ENCODE measurements around the gene STK24.

STK24 gene

GRCh38 chr13:98451676-98452470 lies 125.0 kb downstream of the STK24 start:
- TF ChIP-seq CTCF (IDR thresholded peaks at IDR 0.05), result no peak
- DNase-seq, result no peak
- Mint-ChIP-seq H3K27ac (peak overlapping the region; percentile 93), H3K4me1 (peaks cover 56% of the 10 kb centered on the region), H3K27me3 (ENCODE audit: low read depth, poor library complexity) (peaks cover 6% of the 10 kb centered on the region), H3K36me3 (ENCODE audit: low read depth) (peaks cover 75% of the 10 kb centered on the region), H3K4me3 (no peak overlapping the region), H3K9me3 (no peaks in the 10 kb centered on the region)

DNA sequence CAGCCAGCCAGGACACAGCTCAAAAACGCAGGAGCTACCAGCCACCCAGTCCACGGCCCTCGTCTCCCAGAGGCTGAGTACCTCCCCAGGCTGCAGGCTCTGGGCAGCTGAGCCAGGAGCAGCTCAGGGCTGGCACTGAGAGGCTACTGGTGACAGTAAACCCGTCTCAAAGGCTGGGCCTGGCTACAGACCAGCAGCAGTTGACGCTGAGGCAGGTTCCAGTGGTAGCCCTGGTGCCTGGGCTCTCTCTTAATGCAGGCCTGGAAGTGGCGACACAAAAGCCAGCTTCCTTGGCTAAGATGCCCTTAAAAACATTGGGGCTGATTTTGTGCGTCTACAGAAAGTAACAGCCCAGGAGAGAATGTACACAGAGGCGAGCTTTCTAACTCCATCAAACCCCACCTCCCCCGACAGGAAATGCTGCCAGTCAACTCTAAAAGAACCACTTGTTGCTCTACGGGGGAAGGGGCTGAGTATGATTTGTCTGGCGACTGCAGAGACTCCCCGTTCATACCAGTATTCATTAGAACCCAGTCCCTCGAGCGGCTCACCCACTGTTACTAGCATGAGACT lies 126.3 kb downstream of the STK24 start:
- peaks cover 43% of the 10 kb centered on the region for H3K4me1 Mint-ChIP-seq
- H3K27ac Mint-ChIP-seq, result peak overlapping the region; percentile 93
- peaks cover 9% of the 10 kb centered on the region for H3K27me3 Mint-ChIP-seq (ENCODE audit: low read depth, poor library complexity)
- no peak for TF ChIP-seq CTCF (IDR thresholded peaks at IDR 0.05)
- DNase-seq, result no peak
- H3K4me3 Mint-ChIP-seq, result no peak overlapping the region
- H3K36me3 Mint-ChIP-seq (ENCODE audit: low read depth), result peaks cover 73% of the 10 kb centered on the region
- H3K9me3 Mint-ChIP-seq, result no peaks in the 10 kb centered on the region

DNA sequence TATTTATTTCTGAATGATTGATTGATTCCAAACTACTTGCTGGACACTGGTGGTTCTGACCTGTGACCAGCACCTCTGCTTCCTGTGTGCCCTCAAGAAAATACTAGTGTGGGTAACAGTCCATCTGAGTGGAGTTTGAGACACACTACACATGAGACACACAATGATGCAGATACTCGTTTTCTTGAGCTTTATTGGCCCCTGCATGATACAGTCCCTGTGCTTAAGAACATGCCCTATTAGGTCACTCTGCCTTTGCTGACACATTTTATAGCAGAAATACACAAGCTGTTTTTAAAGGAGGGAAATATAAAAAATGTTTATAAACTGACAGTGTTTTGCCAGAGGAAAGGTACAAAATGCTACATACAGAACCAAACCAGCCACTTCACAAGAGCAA lies 126.9 kb downstream of the STK24 start:
- Mint-ChIP-seq H3K4me3 (no peak overlapping the region), H3K4me1 (peaks cover 40% of the 10 kb centered on the region), H3K27me3 (ENCODE audit: low read depth, poor library complexity) (peaks cover 9% of the 10 kb centered on the region), H3K27ac (peak overlapping the region; percentile 93), H3K36me3 (ENCODE audit: low read depth) (peaks cover 67% of the 10 kb centered on the region), H3K9me3 (no peaks in the 10 kb centered on the region)
- no peak for TF ChIP-seq CTCF (IDR thresholded peaks at IDR 0.05)
- DNase-seq, result no peak

DNA sequence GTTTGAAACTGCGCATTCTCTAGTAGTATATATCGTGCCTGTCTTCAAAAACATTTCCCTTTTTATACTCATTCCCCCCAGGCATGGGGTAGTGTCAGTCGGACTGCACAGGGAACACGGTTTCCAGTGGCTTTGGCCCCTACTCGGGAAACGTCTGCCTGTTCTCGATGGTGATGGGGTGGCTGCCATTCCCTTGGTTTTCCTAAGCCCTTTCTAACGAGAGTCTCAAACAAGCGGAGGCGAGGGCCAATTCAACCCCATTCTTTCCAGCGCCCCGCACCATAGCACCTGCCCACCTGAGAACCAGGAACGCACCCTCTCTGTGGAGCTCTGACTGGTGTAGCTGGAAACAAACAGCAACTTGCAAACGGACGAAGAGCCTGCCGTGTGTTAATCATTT lies 127.6 kb downstream of the STK24 start:
- Mint-ChIP-seq H3K27ac (peak overlapping the region; percentile 93), H3K36me3 (ENCODE audit: low read depth) (peaks cover 60% of the 10 kb centered on the region), H3K9me3 (no peaks in the 10 kb centered on the region), H3K4me3 (no peak overlapping the region), H3K4me1 (peaks cover 41% of the 10 kb centered on the region), H3K27me3 (ENCODE audit: low read depth, poor library complexity) (peaks cover 6% of the 10 kb centered on the region)
- DNase-seq, result no peak
- TF ChIP-seq CTCF (IDR thresholded peaks at IDR 0.05), result no peak

- Mint-ChIP-seq H3K9me3 (no peaks in the 10 kb centered on the region), H3K27ac (peak overlapping the region; percentile 19), H3K27me3 (ENCODE audit: low read depth, poor library complexity) (peaks cover 6% of the 10 kb centered on the region), H3K4me1 (peaks cover 48% of the 10 kb centered on the region), H3K36me3 (ENCODE audit: low read depth) (peaks cover 55% of the 10 kb centered on the region), H3K4me3 (no peak overlapping the region)
- no peak for DNase-seq
- TF ChIP-seq CTCF (IDR thresholded peaks at IDR 0.05), result no peak
Observed at GRCh38 chr13:98448642-98448928, 128.3 kb downstream of the STK24 start.

Data from nephron progenitor cell (in vitro differentiated cells).